Aorta (tissue), 5 donors: ENCODE measurements around the gene PLEKHG3. TPM values are rescaled to one million over a fixed set of nuclear protein-coding genes. Genes with fewer than 3 reads are reported as not detected.

ENCODE experiments used
- ATAC-seq: fragments of 200-7000 bp; cut with Tn5 transposase; one replicate; pipeline ENCODE4 v1.9.1; 2022; ENCODE audit warnings: moderate library complexity; ENCODE audit not compliant: low FRiP score
- DNase-seq, 2 donors: peaks; one replicate each; pipeline ENCODE4 v3.0.0-alpha.2; 2020
- H3K27ac ChIP-seq, 2 donors: one replicate each; pipeline ENCODE4 v1.5.1; 2013; ENCODE audit warnings: low read length in 2 of 2, mild to moderate bottlenecking in 2 of 2, moderate library complexity in 2 of 2, control low read depth in 1 of 2, inconsistent platforms in 1 of 2, low read depth in 1 of 2
- H3K27me3 ChIP-seq, 2 donors: one replicate each; pipeline ENCODE4 v1.6.1; 2013; ENCODE audit warnings: control low read depth in 1 of 2, low read length in 1 of 2, mild to moderate bottlenecking in 1 of 2, moderate library complexity in 1 of 2; ENCODE audit not compliant: insufficient read depth in 2 of 2, control insufficient read depth in 1 of 2
- H3K36me3 ChIP-seq, 2 donors: one replicate each; pipeline ENCODE4 v1.6.1; 2013; ENCODE audit warnings: control low read depth in 1 of 2, low read length in 1 of 2, mild to moderate bottlenecking in 1 of 2; ENCODE audit not compliant: insufficient read depth in 2 of 2, control insufficient read depth in 1 of 2
- H3K4me1 ChIP-seq, 2 donors: one replicate each; pipeline ENCODE4 v1.6.1; 2013; ENCODE audit warnings: low read length in 2 of 2, control low read depth in 1 of 2, mild to moderate bottlenecking in 1 of 2, moderate library complexity in 1 of 2; ENCODE audit not compliant: insufficient read depth in 2 of 2, control insufficient read depth in 1 of 2
- H3K4me3 ChIP-seq, 2 donors: one replicate each; pipeline ENCODE4 v1.5.1; 2013; ENCODE audit warnings: low read length in 2 of 2, control low read depth in 1 of 2, mild to moderate bottlenecking in 1 of 2
- H3K9me3 ChIP-seq: one replicate; pipeline ENCODE4 v1.6.1; 2013; ENCODE audit warnings: mild to moderate bottlenecking, low read length; ENCODE audit not compliant: control insufficient read depth
- WGBS, 2 donors: extraction: QIAGEN DNeasy Blood & Tissue Kit; methylation state at CpG; one replicate each; pipeline ENCODE4 v1.1.7; 2013; 5-methylcytosine and 5-hydroxymethylcytosine counted together
- intact Hi-C, 2 donors: fragments of 100-400 bp; cut with DNase I; formaldehyde crosslinking; loops; one replicate each; pipeline versions ENCODE4 v1.14.2 to v1.15.0; 2022
- polyA plus RNA-seq, 2 donors: library from polyadenylated mRNA; stranded (reverse); fragments of 200-250 nt; gene quantifications; one replicate each; pipeline ENCODE4 v1.2.3, GENCODE V29; 2013
- total RNA-seq, 2 donors: library from RNA; stranded (reverse); fragmentation: NEBNext Ultra II Directional; extraction: Animal tissue kit (Norgen Biotek cat#: 25700); gene quantifications; one replicate each; pipeline ENCODE4 v1.2.1, GENCODE V29; 2021
- donor health status: healthy with polysubstance abuse.
- donor health status: Bipolar disorder and iron deficiency.
- donor health status: DM: no; HTN: no; CAD: no.
- donor health status: DM: no; HTN: no; CAD: no.
- donor health status: DM: yes; HTN: yes; CAD: no.

Gene PLEKHG3
- total and polyA plus RNA-seq, 4 donors, result 10.9 to 82.9 (median 48.2) TPM

DNA sequence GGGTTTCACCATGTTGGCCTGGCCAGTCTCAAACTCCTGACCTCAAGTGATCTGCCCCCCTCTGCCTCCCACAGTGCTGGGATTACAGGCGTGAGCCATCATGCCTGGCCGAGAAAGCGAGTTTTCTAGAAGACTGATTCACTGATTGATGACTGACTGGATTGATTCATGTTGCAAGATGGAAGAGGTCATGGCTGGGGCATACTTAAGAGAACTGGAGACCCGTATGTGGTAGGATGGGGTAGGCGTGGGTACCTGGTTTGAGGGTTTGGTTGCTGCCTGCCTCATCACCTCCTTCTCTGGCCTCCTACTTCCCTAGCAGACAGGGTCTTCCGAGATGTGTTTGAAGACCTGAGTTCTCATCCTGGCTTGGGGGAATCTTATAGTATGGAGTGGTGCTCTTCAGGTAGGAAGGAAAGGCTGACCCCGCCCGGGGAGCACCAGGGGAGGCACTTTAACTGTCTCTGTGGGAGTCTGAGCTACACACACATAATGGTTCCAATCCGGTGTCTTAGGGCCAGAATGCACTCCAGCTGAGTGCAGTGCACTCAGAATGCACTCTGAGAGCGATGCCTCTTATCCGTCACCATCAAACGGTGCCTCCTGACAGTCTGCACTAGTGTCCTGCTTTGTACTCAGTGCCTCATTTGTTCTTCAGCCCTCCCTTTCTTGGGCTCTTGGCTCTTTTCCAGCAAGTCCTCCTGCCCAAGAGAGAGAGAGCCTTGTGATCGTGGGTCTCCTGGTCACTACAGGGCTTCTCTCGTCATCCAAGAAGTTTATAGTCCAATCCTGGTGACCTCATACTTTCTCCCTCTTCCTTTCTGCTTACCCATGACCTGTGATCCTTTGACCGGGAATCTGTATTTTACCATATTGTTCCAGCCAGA is 19.7 kb downstream of the PLEKHG3 start:
- peak in 1 of 2 donors; percentile 51 for DNase-seq
- 48 to 54% methylated on average over 15 of the region's 15 CpGs for WGBS, 2 donors
- peak overlapping the region in 1 of 2 donors; percentile 16 for H3K27ac ChIP-seq
- H3K36me3 ChIP-seq, result no peaks in the 10 kb centered on the region
- no peak for ATAC-seq
- H3K4me1 ChIP-seq, result peaks cover 0 to 7% of the 10 kb centered on the region in 2 donors
- no peaks in the 10 kb centered on the region for H3K27me3 ChIP-seq
- no peak overlapping the region for H3K4me3 ChIP-seq
- no peaks in the 10 kb centered on the region for H3K9me3 ChIP-seq
- intact Hi-C loops, result loop anchor here in 1 of 2 donors (10.0 kb wide), 1 partner anchor 49 kb away; no protein-coding TSS in a partner anchor

- intact Hi-C loops, result loop anchor here in 1 of 2 donors (10.0 kb wide), 1 partner anchor 50 kb away; no protein-coding TSS in a partner anchor
- no peak for ATAC-seq
- Histone ChIP-seq H3K27me3 (no peaks in the 10 kb centered on the region), H3K36me3 (no peaks in the 10 kb centered on the region), H3K27ac (no peak overlapping the region), H3K4me3 (no peak overlapping the region), H3K4me1 (peaks cover 0 to 5% of the 10 kb centered on the region in 2 donors), H3K9me3 (no peaks in the 10 kb centered on the region)
- 29 to 60% methylated on average over 1 of the region's 1 CpG for WGBS, 2 donors
- peak in 1 of 2 donors; percentile 50 for DNase-seq
Observed at GRCh38 chr14:64724578-64724930, 20.3 kb downstream of the PLEKHG3 start.

GRCh38 chr14:64725261-64725815 is 21.1 kb downstream of the PLEKHG3 start:
- no peak overlapping the region for H3K4me3 ChIP-seq
- no peaks in the 10 kb centered on the region for H3K27me3 ChIP-seq
- H3K27ac ChIP-seq, result no peak overlapping the region
- intact Hi-C loops, result loop anchor here (5.0 to 10.0 kb wide), 2 partner anchors 37 to 51 kb away; no protein-coding TSS in a partner anchor
- H3K36me3 ChIP-seq, result no peaks in the 10 kb centered on the region
- no peaks in the 10 kb centered on the region for H3K9me3 ChIP-seq
- H3K4me1 ChIP-seq, result peaks cover 0 to 3% of the 10 kb centered on the region in 2 donors
- WGBS, 2 donors, result 19 to 26% methylated on average over 3 of the region's 3 CpGs
- peak in 1 of 2 donors; percentile 25 for DNase-seq
- ATAC-seq, result no peak

GRCh38 chr14:64725879-64726584 is 21.8 kb downstream of the PLEKHG3 start:
- intact Hi-C loops, result loop anchor here (5.0 to 10.0 kb wide), 2 partner anchors 36 to 51 kb away; no protein-coding TSS in a partner anchor
- DNase-seq, result peak in 1 of 2 donors; percentile 10

DNA sequence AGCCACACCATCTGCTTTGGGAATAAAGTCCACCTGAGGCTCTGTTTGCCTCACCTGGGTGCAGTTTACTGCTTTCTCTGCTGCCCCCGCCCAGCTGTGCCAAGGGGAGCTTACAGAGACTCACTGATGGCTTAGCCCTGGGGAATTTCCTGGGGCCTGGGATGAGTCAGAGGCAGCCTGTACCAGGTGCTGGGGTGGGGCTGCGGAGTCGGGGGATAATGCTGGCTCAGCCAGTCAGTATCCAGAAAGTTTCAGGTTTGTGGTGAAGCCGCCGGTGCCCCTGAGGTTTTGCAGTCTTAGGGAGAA is 22.3 kb downstream of the PLEKHG3 start:
- no peaks in the 10 kb centered on the region for H3K4me1 ChIP-seq
- no peaks in the 10 kb centered on the region for H3K27me3 ChIP-seq
- DNase-seq (peak in 1 of 2 donors; percentile 73), ATAC-seq (no peak)
- 61 to 65% methylated on average over 5 of the region's 5 CpGs for WGBS, 2 donors
- peaks cover 0 to 2% of the 10 kb centered on the region in 2 donors for H3K36me3 ChIP-seq
- no peak overlapping the region for H3K27ac ChIP-seq
- no peak overlapping the region for H3K4me3 ChIP-seq
- no peaks in the 10 kb centered on the region for H3K9me3 ChIP-seq
- intact Hi-C loops, result loop anchor here (5.0 to 10.0 kb wide), 2 partner anchors 36 to 52 kb away; no protein-coding TSS in a partner anchor

More at GRCh38 chr14:64725879-64726584, 21.8 kb downstream of the PLEKHG3 start:
- H3K4me1 ChIP-seq, result peaks cover 0 to under 1% of the 10 kb centered on the region in 2 donors
- H3K36me3 ChIP-seq, result no peaks in the 10 kb centered on the region
- H3K9me3 ChIP-seq, result no peaks in the 10 kb centered on the region
- no peak overlapping the region for H3K27ac ChIP-seq
- no peaks in the 10 kb centered on the region for H3K27me3 ChIP-seq
- ATAC-seq, result no peak
- WGBS, 2 donors, result 88 to 90% methylated on average over 6 of the region's 6 CpGs
- no peak overlapping the region for H3K4me3 ChIP-seq

- no peak for ATAC-seq
- WGBS, 2 donors, result 18 to 27% methylated on average over 22 of the region's 22 CpGs
- no peak overlapping the region for H3K4me3 ChIP-seq
- intact Hi-C loops, result loop anchor here (5.0 to 10.0 kb wide), 2 partner anchors 35 to 53 kb away; no protein-coding TSS in a partner anchor
- DNase-seq, result peak; percentile 56 to 77
- no peaks in the 10 kb centered on the region for H3K4me1 ChIP-seq
- H3K27me3 ChIP-seq, result no peaks in the 10 kb centered on the region
- H3K36me3 ChIP-seq, result peaks cover 0 to 5% of the 10 kb centered on the region in 2 donors
- no peak overlapping the region for H3K27ac ChIP-seq
- no peaks in the 10 kb centered on the region for H3K9me3 ChIP-seq
Observed at GRCh38 chr14:64727551-64728071, 23.4 kb downstream of the PLEKHG3 start.

DNA sequence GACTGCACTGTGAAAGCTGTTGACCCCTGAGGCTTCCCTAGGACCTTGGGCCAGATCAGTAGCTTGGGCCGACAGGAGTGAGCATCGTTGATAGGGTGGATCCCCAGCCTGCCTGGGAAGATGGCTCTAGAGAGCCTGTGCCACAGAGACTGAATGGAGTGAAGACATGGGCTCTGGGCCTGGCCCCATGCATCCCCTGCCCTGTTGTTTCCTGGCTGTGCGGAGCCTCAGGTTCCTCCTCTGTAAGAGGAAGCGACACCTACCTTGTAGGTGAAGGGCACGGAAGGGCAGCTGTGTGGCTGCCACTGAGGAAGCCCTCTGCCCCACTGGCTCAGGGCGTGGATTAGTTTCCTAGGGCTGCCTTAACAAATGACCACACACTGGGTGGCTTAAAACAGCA is 23.9 kb downstream of the PLEKHG3 start:
- WGBS, 2 donors, result 71 to 75% methylated on average over 6 of the region's 6 CpGs
- Histone ChIP-seq H3K27ac (no peak overlapping the region), H3K27me3 (no peaks in the 10 kb centered on the region), H3K4me1 (no peaks in the 10 kb centered on the region), H3K9me3 (no peaks in the 10 kb centered on the region), H3K36me3 (peaks cover 0 to 5% of the 10 kb centered on the region in 2 donors), H3K4me3 (no peak overlapping the region)
- intact Hi-C loops, result loop anchor here (5.0 to 10.0 kb wide), 2 partner anchors 34 to 53 kb away; no protein-coding TSS in a partner anchor
- DNase-seq (peak; percentile 26 to 38), ATAC-seq (no peak)

GRCh38 chr14:64728856-64729255 is 24.6 kb downstream of the PLEKHG3 start:
- H3K4me1 ChIP-seq, result no peaks in the 10 kb centered on the region
- intact Hi-C loops, result loop anchor here (5.0 to 10.0 kb wide), 2 partner anchors 33 to 54 kb away; no protein-coding TSS in a partner anchor
- H3K4me3 ChIP-seq, result no peak overlapping the region
- WGBS, 2 donors, result 93 to 94% methylated on average over 10 of the region's 10 CpGs
- DNase-seq (peak; percentile 29 to 46), ATAC-seq (no peak)
- no peaks in the 10 kb centered on the region for H3K9me3 ChIP-seq
- H3K36me3 ChIP-seq, result peaks cover 0 to 5% of the 10 kb centered on the region in 2 donors
- H3K27me3 ChIP-seq, result no peaks in the 10 kb centered on the region
- no peak overlapping the region for H3K27ac ChIP-seq
